HCT116 (cell line): ENCODE measurements around the gene EMSY. TPM values are rescaled to one million over a fixed set of nuclear protein-coding genes. Genes with fewer than 3 reads are reported as not detected.

Experiments
- ATAC-seq: fragments of 200-7000 bp; cut with Tn5 transposase; 2 replicates; pipeline ENCODE4 v1.9.1; 2020; ENCODE audit warnings: mild to moderate bottlenecking, moderate library complexity
- BruUV-seq: library from RNA; stranded (reverse); fragments of 400-500 nt; replicated peaks from 2 replicates; lab custom pipeline; 2021; lab: Mats Ljungman, UMichigan
- CTCF ChIA-PET: fragments of 300-600 bp; sonication (Branson Sonifier 250); formaldehyde crosslinking; loops from one replicate; lab custom pipeline; 2021; ENCODE audit warnings: antibody characterized with exemption; lab: Charles Lee
- POLR2A ChIA-PET: fragments of 300-600, 350-600 bp; sonication (Branson Sonifier 250); formaldehyde crosslinking; loops from one replicate; lab custom pipeline; 2021; ENCODE audit warnings: antibody characterized with exemption; lab: Charles Lee
- RAD21 ChIA-PET, 2 experiments: fragments of 300-600 bp; sonication (Branson Sonifier 250); formaldehyde crosslinking; loops; one replicate each; lab custom pipeline; 2023; ENCODE audit warnings: low total read pairs in 2 of 2; ENCODE audit not compliant: uncharacterized antibody in 2 of 2, unreplicated experiment in 2 of 2, low non-redundant PET in 1 of 2; lab: Charles Lee
- DNase-seq: peaks from one replicate; pipeline ENCODE4 v3.0.0-alpha.2; 2010; ENCODE audit warnings: low read depth, low spot score
- H2AFZ ChIP-seq: fragments of 200-600 bp; shearing (Covaris generic), sonication (generic); 2 replicates; pipeline ENCODE4 v1.6.1; 2017; ENCODE audit warnings: low read depth, mixed run types, mixed read lengths, antibody characterized with exemption, low read length; ENCODE audit not compliant: poor library complexity, severe bottlenecking
- H3K27ac ChIP-seq: 2 replicates; pipeline ENCODE4 v1.5.1; 2012; ENCODE audit warnings: low read depth, low read length
- H3K27me3 ChIP-seq: fragments of 200-600 bp; sonication (generic); 2 replicates; pipeline ENCODE4 v1.6.1; 2016; ENCODE audit warnings: mixed run types, low read length, mixed read lengths; ENCODE audit not compliant: insufficient read depth
- H3K36me3 ChIP-seq, 2 experiments: fragments of 200-500 bp in 1 of 2; fragments of 200-600 bp in 1 of 2; sonication (Bioruptor generic) in 1 of 2; sonication (generic) in 1 of 2; 2 replicates each; pipeline versions ENCODE4 v1.5.1 to v1.6.1; 2014 to 2016; ENCODE audit warnings: low read length in 2 of 2, inconsistent platforms in 1 of 2, mixed read lengths in 1 of 2, mixed run types in 1 of 2; ENCODE audit not compliant: insufficient read depth in 2 of 2, control insufficient read depth in 1 of 2
- H3K4me1 ChIP-seq, 2 experiments: fragments of 200-600 bp in 1 of 2; sonication (generic) in 1 of 2; 2 replicates each; pipeline versions ENCODE4 v1.5.1 to v1.6.1; 2012 to 2017; ENCODE audit warnings: low read length in 2 of 2, inconsistent platforms in 1 of 2, mild to moderate bottlenecking in 1 of 2, mixed read lengths in 1 of 2, mixed run types in 1 of 2, moderate library complexity in 1 of 2; ENCODE audit not compliant: insufficient read depth in 2 of 2, control insufficient read depth in 1 of 2
- H3K4me2 ChIP-seq: fragments of 200-600 bp; sonication (generic); 2 replicates; pipeline ENCODE4 v1.6.1; 2017; ENCODE audit warnings: mixed run types, low read length, mixed read lengths
- H3K4me3 ChIP-seq, 2 experiments: fragments of 200-600 bp in 1 of 2; sonication (generic) in 1 of 2; replicated peaks in 1 of 2; 2 replicates each; pipeline ENCODE4 v1.5.1; 2011 to 2016; ENCODE audit warnings: low read length in 2 of 2, control low read depth in 1 of 2, low read depth in 1 of 2, mild to moderate bottlenecking in 1 of 2, mixed read lengths in 1 of 2, mixed run types in 1 of 2
- H3K79me2 ChIP-seq: fragments of 200-600 bp; sonication (generic); 2 replicates; pipeline ENCODE4 v1.6.1; 2017; ENCODE audit warnings: mild to moderate bottlenecking, mixed run types, low read length, moderate library complexity, mixed read lengths; ENCODE audit not compliant: insufficient read depth
- H3K9ac ChIP-seq: fragments of 200-600 bp; sonication (generic); 2 replicates; pipeline ENCODE4 v1.6.1; 2016; ENCODE audit warnings: low read length, mixed read lengths
- H3K9me2 ChIP-seq: fragments of 200-600 bp; sonication (generic), shearing (Covaris generic); 2 replicates; pipeline ENCODE4 v1.6.1; 2017; ENCODE audit warnings: mixed run types, mild to moderate bottlenecking, moderate library complexity; ENCODE audit not compliant: insufficient read depth
- H3K9me3 ChIP-seq, 2 experiments: fragments of 200-500 bp in 1 of 2; fragments of 200-600 bp in 1 of 2; sonication (Bioruptor generic) in 1 of 2; sonication (generic) in 1 of 2; 2 replicates each; pipeline ENCODE4 v1.6.1; 2014 to 2017; ENCODE audit warnings: low read length in 2 of 2, mixed read lengths in 2 of 2, inconsistent platforms in 1 of 2, low read depth in 1 of 2, mild to moderate bottlenecking in 1 of 2, mixed run types in 1 of 2, moderate library complexity in 1 of 2; ENCODE audit not compliant: control insufficient read depth in 1 of 2, insufficient read depth in 1 of 2
- H4K20me1 ChIP-seq: fragments of 200-600 bp; sonication (generic), shearing (Covaris generic); 2 replicates; pipeline ENCODE4 v1.6.1; 2017; ENCODE audit warnings: mixed run types, mild to moderate bottlenecking, moderate library complexity; ENCODE audit not compliant: insufficient read depth
- CBX3 ChIP-seq: IDR thresholded peaks from 2 replicates; pipeline ENCODE4 v1.6.1; 2012; ENCODE audit warnings: low read depth
- CEBPB ChIP-seq: IDR thresholded peaks from 2 replicates; pipeline ENCODE4 v1.6.1; 2012; ENCODE audit warnings: low read depth
- EGR1 ChIP-seq: IDR thresholded peaks from 2 replicates; pipeline ENCODE4 v1.6.1; 2012; ENCODE audit warnings: low read depth
- EZH2phosphoT487 ChIP-seq: fragments of 200-600 bp; IDR thresholded peaks from 2 replicates; pipeline ENCODE4 v1.6.1; 2018; ENCODE audit warnings: antibody characterized with exemption, borderline replicate concordance
- JUND ChIP-seq: IDR thresholded peaks from 2 replicates; pipeline ENCODE4 v1.6.1; 2012
- SIN3A ChIP-seq: IDR thresholded peaks from 2 replicates; pipeline ENCODE4 v1.6.1; 2012; ENCODE audit warnings: low read depth
- SP1 ChIP-seq: IDR thresholded peaks from 2 replicates; pipeline ENCODE4 v1.6.1; 2012; ENCODE audit warnings: low read depth
- SRF ChIP-seq: IDR thresholded peaks from 2 replicates; pipeline ENCODE4 v1.6.1; 2012; ENCODE audit warnings: low read depth
- TCF7L2 ChIP-seq: IDR thresholded peaks from 2 replicates; pipeline ENCODE4 v1.7.0; 2011; ENCODE audit warnings: borderline replicate concordance, inconsistent platforms; ENCODE audit not compliant: insufficient read depth, insufficient read length; ENCODE audit errors: extremely low read depth
- YY1 ChIP-seq: IDR thresholded peaks from 2 replicates; pipeline ENCODE4 v1.6.1; 2011; ENCODE audit warnings: low read length, low read depth, moderate library complexity, mild to moderate bottlenecking; ENCODE audit not compliant: insufficient replicate concordance; ENCODE audit errors: extremely low read depth
- ZFX ChIP-seq: fragments of 450-650 bp; IDR thresholded peaks from 2 replicates; pipeline ENCODE4 v1.6.1; 2017
- ZNF274 ChIP-seq: fragments of 200-500 bp; sonication (Bioruptor generic); IDR thresholded peaks from 2 replicates; pipeline ENCODE4 v1.6.1; 2014; ENCODE audit warnings: mild to moderate bottlenecking, low read depth, low read length, inconsistent platforms
- intact Hi-C: fragments of 100-400 bp; cut with micrococcal nuclease; formaldehyde crosslinking; loops from 2 replicates; pipeline ENCODE4 v1.10.0; 2022
- total RNA-seq: library from RNA; stranded (reverse); gene quantifications from one replicate; pipeline ENCODE4 v1.2.1, GENCODE V29; 2021; ENCODE audit not compliant: unreplicated experiment
- TF ChIP-seq, protein P1 (sequence below): IDR thresholded peaks from 2 replicates; pipeline ENCODE4 v1.6.1; 2012; ENCODE audit warnings: low read depth

The EMSY gene
- total RNA-seq, 1 experiment from 2014 or later: 22.7 TPM

- ChIA-PET RAD21 (no interaction called here), CTCF (no interaction called here), POLR2A (no interaction called here)
- Histone ChIP-seq H3K4me1 (no peaks in the 10 kb centered on the region), H3K79me2 (no peaks in the 10 kb centered on the region), H3K9me3 (no peaks in the 10 kb centered on the region), H2AFZ (no peak overlapping the region), H3K9ac (no peak overlapping the region), H3K27me3 (no peaks in the 10 kb centered on the region), H3K27ac (no peak overlapping the region), H3K36me3 (no peaks in the 10 kb centered on the region), H4K20me1 (no peaks in the 10 kb centered on the region), H3K4me3 (no peak overlapping the region), H3K4me2 (no peak overlapping the region), H3K9me2 (no peaks in the 10 kb centered on the region)
- intact Hi-C loops: no loop called here
- no TSS peak for BruUV-seq
- ATAC-seq: no peak
- TF ChIP-seq SP1: no peak
- TF ChIP-seq EGR1: no peak
- TF ChIP-seq SIN3A: no peak
- TF ChIP-seq ZNF274: no peak
- TF ChIP-seq JUND: no peak
- TF ChIP-seq CEBPB: no peak
- TF ChIP-seq EZH2phosphoT487: no peak
- TF ChIP-seq CBX3: no peak
- TF ChIP-seq, protein P1, sequence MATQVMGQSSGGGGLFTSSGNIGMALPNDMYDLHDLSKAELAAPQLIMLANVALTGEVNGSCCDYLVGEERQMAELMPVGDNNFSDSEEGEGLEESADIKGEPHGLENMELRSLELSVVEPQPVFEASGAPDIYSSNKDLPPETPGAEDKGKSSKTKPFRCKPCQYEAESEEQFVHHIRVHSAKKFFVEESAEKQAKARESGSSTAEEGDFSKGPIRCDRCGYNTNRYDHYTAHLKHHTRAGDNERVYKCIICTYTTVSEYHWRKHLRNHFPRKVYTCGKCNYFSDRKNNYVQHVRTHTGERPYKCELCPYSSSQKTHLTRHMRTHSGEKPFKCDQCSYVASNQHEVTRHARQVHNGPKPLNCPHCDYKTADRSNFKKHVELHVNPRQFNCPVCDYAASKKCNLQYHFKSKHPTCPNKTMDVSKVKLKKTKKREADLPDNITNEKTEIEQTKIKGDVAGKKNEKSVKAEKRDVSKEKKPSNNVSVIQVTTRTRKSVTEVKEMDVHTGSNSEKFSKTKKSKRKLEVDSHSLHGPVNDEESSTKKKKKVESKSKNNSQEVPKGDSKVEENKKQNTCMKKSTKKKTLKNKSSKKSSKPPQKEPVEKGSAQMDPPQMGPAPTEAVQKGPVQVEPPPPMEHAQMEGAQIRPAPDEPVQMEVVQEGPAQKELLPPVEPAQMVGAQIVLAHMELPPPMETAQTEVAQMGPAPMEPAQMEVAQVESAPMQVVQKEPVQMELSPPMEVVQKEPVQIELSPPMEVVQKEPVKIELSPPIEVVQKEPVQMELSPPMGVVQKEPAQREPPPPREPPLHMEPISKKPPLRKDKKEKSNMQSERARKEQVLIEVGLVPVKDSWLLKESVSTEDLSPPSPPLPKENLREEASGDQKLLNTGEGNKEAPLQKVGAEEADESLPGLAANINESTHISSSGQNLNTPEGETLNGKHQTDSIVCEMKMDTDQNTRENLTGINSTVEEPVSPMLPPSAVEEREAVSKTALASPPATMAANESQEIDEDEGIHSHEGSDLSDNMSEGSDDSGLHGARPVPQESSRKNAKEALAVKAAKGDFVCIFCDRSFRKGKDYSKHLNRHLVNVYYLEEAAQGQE: no peak
- DNase-seq: no peak
Observed at GRCh38 chr11:76567261-76567660, 122.4 kb downstream of the EMSY start.

DNA sequence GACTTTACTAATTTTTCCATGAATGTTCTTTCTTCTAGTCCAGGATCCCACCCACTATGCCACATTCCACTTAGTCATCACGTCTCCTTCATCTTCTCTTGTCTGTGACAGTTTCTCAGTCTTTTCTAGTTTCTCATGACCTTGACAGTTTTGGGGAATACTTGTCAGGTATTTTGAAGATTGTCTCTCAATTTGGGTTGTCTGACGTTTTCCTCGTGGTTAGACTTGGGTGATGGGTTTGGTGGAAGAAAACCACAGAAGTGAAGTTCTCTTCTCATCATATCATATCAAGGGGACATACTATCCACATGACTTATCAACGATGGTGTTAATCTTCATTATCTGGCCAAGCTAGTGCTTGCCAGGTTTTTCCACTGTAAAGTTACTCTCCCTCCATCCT lies 123.3 kb downstream of the EMSY start:
- Histone ChIP-seq H3K4me1 (no peaks in the 10 kb centered on the region), H3K4me3 (no peak overlapping the region), H4K20me1 (no peaks in the 10 kb centered on the region), H3K36me3 (no peaks in the 10 kb centered on the region), H3K27me3 (no peaks in the 10 kb centered on the region), H3K4me2 (no peak overlapping the region), H3K9me3 (no peaks in the 10 kb centered on the region), H3K9ac (no peak overlapping the region), H3K79me2 (no peaks in the 10 kb centered on the region), H2AFZ (no peak overlapping the region), H3K9me2 (no peaks in the 10 kb centered on the region), H3K27ac (no peak overlapping the region)
- intact Hi-C loops: no loop called here
- CTCF ChIA-PET: no interaction called here
- BruUV-seq: no TSS peak
- no peak for DNase-seq
- no peak for ATAC-seq
- TF ChIP-seq ZFX (no peak), SIN3A (no peak), SRF (no peak), SP1 (no peak), YY1 (no peak), TCF7L2 (no peak)
- RAD21 ChIA-PET: no interaction called here
- POLR2A ChIA-PET: no interaction called here
